HG03060 (cell line): ENCODE measurements around the gene NTF4.
"Not testable (repeated sequence)": the region's sequence is repeated elsewhere in the genome, so short reads cannot be mapped to it uniquely, and the experiment has no call there.

ENCODE experiments used
- ATAC-seq: cut with Tn5 transposase; IDR thresholded peaks from one replicate; pipeline ENCODE4 v1.9.1; 2021; ENCODE audit warnings: low read depth, moderate number of reproducible peaks; ENCODE audit not compliant: unreplicated experiment

The NTF4 gene

DNA sequence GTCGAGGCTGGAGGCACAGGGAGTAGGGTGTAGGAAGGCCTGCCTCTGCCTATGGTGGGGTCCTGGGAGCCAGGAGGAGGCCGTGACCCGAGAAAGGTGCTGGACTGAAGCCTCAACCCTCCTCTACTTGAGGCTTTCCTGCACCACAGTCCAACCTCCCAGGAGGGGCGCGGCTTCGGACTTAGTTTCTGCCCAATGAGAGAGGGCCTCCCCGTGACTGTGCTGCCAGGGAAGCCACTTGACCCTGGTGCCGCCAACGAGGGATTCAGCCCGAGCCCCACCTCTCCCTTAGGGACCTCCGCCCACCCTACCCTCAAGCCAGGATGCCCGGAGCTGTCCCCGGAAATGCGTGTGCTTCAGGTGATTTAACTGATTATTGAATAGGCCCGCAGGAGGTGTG, 40.4 kb downstream of the NTF4 start, which contains the start of gene CGB3:
CGB3 (minus strand) TSS at position 101 of the 400 bp plus-strand sequence. CDS start 362 bp downstream, outside the sequence.
- not testable (repeated sequence) for ATAC-seq

DNA sequence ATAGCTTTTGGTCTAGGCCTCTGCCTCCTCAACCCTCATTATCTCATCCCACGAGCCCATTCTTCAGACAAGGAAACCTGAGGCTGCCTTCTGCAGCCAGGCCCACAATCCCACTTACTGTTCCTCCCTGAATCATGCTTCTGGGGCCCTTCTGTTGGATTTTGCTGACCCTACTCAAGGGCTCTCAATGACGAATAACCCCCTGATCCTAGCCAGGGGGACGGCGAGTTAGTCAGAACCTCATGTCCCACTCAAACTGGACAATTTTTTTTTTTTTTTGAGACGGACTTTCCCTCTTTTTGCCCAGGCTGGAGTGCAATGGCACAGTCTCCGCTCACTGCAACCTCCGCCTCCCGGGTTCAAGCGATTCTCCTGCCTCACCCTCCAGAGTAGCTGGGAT, 42.5 kb downstream of the NTF4 start:
- ATAC-seq, result no peak

DNA sequence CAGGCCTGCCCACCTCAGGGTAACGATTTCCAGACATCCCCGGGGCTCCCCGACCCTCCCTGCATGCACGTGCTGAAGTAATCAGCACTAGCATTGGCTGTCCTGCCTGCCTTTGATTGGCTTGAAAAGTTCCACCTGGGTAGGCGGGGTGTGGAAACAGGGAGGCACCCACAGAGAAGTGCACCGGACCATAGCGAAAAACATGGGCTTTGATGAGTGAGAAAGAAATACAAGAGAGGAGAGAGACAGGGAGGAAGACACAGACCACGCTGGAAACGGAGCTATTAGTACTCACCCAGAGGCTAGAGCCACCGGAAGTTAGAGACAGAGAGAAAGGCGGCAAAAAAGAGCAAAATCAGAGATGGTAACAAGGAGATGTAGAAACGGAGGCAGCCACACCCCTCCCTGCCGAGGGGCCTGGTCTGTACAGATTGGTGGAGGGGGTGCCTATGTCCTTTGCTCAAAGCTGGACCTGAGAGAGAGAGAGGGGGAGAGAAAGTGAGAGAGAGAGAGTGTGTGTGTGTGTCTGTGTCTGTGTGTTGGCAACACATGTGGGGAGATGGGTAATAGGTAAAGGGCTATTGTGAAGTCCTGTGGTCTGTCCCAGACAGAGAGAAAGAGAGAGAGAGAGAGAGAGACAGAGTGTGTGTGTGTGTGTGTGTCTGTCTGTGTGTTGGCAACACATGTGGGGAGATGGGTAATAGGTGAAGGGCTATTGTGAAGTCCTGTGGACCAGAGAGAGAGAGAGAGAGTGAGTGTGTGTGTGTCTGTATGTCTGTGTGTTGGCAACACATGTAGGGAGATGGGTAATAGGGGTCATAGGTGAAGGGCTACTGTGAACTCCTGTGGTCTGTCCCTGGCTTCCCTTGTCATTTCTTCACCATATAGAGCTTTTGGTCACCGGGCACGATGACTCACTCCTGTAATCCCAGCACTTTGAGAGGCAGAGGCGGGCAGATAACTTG, 43.4 kb downstream of the NTF4 start:
- no peak for ATAC-seq

DNA sequence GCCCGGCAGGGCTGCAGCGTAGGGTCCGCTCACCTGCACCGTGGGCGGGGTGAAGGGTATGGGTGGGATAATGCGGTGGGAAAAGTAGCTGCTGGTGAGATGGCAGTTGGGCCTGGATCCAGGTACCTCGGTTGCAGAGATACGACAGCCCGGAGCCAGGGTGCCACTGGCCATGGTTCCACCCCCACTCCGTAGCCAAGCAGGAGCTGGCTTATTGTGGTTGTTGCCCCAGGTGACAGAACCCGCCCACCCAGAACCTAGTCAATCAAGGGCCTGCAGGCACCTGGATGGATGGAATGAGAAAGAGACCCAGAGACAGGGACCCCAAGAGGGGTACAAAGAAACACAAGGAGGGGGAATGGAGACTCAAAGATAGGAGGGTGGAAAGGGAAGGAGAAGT, 44.3 kb downstream of the NTF4 start:
- ATAC-seq, result no peak

DNA sequence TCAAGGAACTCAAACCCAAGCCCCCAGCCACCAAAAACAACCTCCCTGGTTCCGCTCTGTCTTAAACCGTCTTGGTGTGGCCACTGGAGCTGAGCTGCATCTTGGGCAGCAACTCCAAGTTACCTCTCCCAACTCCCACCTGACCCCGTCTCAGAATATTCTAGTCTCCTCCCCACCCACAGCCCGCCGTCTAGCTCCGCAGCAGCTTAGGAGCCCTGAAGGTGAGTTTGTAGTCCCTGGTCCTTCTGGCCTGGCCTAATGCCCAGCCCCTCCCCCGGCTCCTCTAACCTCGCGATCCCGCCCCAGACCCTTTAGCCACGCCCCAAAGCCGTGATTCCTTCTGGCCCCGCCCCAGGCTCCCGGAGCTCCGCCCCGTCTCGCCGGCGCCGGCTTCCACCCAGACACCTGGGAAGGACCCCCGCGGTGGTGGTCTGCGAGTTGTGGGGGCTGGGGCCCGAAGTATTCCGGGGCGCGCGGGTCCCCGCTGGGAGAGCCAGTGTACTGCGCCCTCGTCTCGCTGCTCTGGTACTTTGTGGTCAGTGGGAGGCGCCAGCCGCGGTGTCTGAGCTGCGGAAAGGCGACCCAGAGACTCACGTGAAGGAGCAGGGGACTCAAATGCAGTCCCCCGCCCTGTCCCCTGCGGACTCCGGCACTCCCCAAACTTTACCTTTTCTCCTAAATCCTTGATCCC, 45.2 kb downstream of the NTF4 start:
- no peak for ATAC-seq

DNA sequence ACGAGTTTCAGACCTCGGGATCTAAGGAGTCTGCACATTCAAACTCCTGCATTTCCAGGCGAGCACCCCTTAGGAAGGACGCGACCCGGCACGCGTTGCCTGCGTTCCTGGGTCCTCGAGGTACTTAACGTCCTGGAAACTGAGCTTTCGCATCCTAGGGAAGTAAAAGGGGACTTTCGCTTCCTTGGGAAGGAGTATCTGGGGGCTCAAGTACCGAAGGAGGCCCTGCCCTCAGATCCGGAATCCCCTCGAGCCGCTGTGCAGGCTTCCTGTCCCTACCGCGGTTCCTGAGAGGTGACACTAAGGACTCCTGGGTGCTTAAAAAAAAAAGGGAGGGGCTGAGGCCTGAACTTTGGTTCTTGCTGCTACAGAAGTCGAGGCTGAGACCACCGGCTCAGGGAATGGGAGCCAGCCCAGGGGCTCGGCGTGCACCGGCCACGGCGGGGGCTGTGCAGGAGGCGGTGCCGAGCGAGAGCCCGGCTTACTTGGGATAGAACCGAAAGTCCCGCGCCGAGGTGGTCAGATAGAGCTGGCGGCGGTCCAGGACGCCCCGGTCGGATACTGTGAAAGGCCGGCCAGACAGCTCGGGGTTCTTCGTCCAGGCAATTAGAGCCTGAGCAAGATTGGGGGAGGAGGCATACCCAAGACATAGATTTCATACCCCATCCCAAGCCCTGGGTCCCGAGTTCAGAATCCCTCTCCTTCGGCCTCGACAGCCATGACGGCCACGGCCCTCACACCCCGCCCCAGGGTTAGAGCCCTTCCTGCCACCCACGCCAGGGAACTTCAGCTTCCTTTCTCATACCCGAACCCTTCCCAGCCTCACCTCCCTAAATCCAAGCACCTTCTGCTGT, 46.0 kb downstream of the NTF4 start:
- not testable (repeated sequence) for ATAC-seq

DNA sequence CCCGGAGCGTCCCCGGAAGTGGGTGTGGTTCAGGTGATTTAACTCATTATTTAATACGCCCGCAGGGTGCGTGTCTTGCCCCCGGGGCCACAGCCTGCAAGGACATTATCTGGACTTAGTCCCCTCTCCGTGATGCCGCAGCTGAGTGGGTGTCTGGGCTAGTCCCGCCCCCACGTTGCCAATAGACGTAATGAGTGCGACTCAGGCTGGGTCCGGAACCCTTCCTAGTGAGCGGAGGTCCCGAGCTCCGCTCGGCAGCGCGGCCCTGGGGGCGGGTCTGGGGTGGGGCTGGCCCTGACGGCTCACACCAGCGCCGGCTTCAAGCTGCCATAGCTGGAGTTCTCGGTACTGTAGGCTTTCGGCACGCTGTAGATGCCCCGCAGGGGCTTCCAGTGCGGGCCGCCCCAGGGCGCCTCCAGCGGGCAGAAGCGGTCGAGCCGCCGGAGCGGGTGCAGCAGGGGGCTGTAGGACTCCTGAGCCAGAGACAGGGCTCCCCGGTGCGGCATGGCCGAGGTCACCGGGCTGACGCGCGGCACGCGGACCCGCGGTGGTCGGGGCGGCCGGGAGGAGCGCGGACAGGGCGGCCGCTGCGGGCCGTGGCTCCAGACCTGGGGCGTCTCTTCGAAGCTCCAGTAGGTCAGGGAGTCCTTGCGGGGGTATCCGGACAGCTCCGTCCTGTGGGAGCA, 46.8 kb downstream of the NTF4 start:
- ATAC-seq, result no peak

DNA sequence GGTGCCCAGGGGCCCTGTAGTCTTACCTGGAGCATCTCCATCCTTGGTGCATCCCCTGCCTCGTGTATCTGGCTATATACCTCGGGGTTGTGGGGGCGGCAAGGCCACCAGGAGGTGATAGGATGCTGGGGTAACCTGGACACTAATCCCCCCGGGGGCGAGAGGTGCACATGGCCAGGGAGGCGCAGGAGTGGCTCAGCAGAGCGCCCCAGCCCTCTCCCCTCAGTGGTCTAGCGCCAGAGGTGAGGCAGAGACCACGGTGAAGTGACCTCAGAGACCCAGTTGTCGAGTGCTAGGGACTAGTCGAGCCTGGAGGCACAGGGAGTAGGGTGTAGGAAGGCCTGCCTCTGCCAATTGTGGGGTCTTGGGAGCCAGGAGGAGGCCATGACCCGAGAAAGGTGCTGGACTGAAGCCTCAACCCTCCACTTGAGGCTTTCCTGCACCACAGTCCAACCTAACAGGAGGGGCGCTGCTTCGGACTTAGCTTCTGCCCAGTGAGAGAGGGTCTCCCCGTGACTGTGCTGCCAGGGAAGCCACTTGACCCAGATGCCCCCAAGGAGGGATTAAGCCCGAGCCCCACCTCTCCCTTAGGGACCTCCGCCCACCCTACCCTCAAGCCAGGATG, 47.5 kb downstream of the NTF4 start, which contains the start of gene LHB:
LHB (minus strand) TSS at position 51 of the 625 bp plus-strand sequence; CDS start at position 41, 10 bp downstream.
- no peak for ATAC-seq

DNA sequence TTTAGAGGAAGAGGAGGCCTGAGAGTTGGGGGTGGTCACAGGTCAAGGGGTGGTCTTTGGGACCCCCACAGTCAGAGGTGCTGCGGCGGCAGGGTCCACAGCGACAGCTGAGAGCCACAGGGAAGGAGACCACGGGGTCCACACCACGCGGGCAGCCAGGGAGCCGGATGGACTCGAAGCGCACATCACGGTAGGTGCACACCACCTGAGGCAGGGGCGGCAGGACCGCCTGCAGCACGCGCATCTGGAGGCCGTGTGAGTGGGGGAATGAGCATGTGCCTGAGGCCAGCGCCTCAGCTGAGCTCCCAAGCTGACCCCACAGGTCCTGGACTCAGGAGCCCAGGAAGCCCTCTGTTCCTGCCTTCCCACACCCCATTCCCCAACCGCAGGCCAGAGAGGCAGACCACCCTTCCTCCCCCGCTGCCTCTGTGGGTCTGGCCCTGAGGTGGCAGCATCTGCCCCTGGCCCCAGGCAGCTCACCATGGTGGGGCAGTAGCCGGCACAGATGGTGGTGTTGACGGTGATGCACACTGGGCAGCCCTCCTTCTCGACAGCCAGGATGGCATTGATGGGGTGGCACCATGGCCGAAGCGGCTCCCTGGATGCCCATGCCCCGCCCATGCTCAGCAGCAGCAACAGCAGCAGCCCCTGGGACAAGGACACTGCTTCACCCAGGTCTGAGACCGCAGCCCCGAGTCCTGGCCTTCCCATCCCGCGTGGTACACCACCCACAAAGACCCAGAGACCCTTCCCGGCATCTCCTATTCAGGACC, 48.4 kb downstream of the NTF4 start:
- ATAC-seq, result no peak

DNA sequence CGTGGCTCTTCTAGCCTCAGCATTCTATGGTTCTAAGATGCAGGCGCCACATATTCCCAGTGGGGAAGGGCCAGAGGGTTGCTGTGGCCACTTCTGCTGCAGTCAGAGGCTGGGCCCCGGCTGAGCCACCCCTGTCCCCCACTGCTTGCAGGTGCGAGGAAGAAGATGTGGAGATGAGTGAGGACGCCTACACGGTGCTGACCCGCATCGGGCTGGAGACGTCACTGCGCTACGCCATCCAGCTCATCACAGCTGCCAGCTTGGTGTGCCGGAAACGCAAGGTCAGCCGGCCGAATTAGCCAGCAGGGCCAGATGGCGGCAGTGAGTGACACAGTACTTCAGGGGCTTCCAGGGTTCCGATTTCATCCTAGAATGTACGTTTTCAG, 49.8 kb downstream of the NTF4 start:
- ATAC-seq, result no peak

DNA sequence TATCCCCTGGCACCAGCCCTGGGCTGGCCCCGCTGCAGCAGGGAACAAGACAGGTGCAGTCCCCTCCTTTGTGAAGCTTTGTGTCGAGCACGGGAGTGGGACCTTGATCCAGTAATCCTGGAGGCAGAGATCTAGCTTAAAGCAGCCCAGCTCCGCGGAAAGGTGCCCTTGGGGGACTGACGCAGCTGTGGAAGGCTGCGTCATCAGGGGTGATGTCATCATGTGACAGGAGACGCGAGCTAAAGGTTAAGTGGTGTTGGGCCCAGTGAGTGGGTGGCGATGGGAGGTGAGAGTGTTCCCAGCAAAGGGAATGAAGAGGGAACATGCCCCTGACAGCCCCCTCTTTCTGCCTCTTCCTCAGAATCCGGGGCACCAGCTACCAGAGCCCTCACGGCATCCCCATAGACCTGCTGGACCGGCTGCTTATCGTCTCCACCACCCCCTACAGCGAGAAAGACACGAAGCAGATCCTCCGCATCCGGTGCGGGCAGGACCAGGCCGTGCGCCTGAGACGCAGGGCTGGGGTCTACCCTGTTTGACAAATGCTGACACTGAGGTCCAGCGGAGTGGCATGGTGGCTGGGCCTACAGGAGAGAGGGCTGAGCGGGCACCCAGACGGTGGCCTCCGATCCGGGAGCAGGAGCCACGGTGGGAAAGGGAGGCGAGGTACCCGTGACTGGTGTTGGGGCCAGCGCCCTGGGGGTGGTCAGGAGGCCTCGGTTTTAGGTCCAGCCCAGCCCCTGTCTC, 50.3 kb downstream of the NTF4 start:
- ATAC-seq, result no peak

DNA sequence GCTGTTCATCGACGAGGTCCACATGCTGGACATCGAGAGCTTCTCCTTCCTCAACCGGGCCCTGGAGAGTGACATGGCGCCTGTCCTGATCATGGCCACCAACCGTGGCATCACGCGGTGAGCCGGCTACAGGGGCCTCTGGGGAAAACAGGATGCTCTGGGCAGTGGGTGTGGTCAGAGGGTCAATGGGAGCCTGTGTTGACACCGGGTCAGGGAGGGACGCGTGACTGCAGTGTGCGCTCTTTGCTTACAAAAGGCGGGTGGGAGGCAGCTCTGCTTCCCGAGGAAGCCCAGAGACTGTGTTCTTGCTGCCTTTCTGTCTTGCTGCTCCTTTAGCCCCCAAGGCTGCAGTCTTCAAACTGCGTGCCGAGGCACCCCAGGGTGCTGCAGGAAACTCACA, 53.4 kb downstream of the NTF4 start:
- no peak for ATAC-seq
